ENCODE data around the gene WDR86.
A peak's percentile ranks its signal among the peaks of the same experiment; 100 is the strongest.

The WDR86 gene

GRCh38 chr7:151351967-151352366, 57.9 kb downstream of the WDR86 start:
- TF ChIP-seq, protein P1, sequence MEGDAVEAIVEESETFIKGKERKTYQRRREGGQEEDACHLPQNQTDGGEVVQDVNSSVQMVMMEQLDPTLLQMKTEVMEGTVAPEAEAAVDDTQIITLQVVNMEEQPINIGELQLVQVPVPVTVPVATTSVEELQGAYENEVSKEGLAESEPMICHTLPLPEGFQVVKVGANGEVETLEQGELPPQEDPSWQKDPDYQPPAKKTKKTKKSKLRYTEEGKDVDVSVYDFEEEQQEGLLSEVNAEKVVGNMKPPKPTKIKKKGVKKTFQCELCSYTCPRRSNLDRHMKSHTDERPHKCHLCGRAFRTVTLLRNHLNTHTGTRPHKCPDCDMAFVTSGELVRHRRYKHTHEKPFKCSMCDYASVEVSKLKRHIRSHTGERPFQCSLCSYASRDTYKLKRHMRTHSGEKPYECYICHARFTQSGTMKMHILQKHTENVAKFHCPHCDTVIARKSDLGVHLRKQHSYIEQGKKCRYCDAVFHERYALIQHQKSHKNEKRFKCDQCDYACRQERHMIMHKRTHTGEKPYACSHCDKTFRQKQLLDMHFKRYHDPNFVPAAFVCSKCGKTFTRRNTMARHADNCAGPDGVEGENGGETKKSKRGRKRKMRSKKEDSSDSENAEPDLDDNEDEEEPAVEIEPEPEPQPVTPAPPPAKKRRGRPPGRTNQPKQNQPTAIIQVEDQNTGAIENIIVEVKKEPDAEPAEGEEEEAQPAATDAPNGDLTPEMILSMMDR (IDR thresholded peaks at IDR 0.05; ENCODE audit: low read depth, low read length), result no peak
- DNase-seq (ENCODE audit: extremely low read depth, low read depth), result no peak

- TF ChIP-seq, protein P1 (IDR thresholded peaks at IDR 0.05; ENCODE audit: low read depth, low read length), result peak; percentile 0; the same call in 1 of the 2 replicates
- DNase-seq (ENCODE audit: extremely low read depth, low read depth), result no peak
Observed at GRCh38 chr7:151351027-151351426, 58.8 kb downstream of the WDR86 start.

- no peak for DNase-seq (ENCODE audit: extremely low read depth, low read depth)
- TF ChIP-seq, protein P1 (IDR thresholded peaks at IDR 0.05; ENCODE audit: low read depth, low read length), result no peak
Observed at GRCh38 chr7:151349507-151349853, 60.4 kb downstream of the WDR86 start.

GRCh38 chr7:151348970-151349369, 60.9 kb downstream of the WDR86 start:
- TF ChIP-seq, protein P1 (IDR thresholded peaks at IDR 0.05; ENCODE audit: low read depth, low read length), result no peak
- no peak for DNase-seq (ENCODE audit: extremely low read depth, low read depth)

DNA sequence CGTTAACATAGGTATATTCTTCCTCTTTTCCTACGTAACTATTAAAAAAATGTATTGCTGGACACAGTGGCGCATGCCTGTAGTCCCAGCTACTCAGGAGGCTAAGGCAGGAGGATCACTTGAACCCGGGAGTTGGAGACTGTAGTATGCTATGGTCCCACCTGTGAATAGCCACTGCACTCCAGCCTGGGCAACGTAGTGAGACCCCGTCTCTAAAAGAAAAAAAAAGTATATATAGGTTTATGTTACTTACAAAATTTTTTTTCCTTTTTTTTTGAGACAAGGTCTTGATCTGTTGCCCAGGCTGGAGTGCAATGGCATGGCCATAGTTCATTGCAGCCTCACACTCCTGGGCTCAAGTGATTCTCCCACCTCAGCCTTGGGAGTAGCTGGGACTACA, 62.6 kb downstream of the WDR86 start:
- DNase-seq (ENCODE audit: extremely low read depth, low read depth), result no peak
- TF ChIP-seq, protein P1 (IDR thresholded peaks at IDR 0.05; ENCODE audit: low read depth, low read length), result no peak

GRCh38 chr7:151346470-151346769, 63.4 kb downstream of the WDR86 start:
- DNase-seq (ENCODE audit: extremely low read depth, low read depth), result no peak
- TF ChIP-seq, protein P1 (IDR thresholded peaks at IDR 0.05; ENCODE audit: low read depth, low read length), result no peak

DNA sequence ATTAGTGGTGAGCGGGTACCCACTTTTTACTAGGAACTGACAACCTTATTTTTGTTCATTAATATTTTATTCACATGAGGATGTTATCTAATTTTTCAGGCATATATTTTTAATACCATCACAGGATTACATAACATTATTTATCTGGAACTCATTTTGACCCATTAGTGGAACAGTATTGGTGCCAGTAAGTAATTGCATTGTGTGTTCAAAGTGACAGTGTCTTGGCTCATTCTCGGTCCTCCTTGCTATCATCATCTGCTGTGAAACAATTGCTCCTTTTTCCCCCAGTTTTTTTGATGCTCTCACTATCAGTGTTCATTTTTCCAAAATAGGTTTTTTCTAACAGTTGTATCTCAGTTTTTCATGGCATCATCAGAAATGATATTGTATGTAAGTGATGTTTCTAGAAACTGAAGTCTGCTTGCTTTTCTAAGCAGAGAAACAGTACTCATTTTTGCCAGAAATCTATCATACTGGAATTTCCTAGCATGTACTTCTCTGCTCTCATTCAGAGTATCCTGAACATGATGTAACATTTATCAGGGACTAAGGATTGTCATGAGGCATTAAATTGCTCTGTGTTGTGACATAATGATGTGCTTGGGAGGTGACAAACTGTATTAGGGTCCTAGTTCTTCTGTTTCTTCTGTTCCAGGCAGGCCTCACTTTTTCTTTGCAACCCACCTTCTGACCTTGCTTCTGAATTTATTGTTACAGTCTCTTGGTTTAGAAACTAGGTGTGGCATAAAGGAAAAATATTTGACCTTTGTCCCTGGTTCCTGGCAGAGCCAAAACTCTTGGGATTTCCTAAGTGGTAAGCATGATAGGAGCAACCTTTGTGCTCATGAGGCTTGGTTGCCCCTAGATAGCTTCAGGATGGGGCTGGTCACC, 64.0 kb downstream of the WDR86 start:
- DNase-seq (ENCODE audit: extremely low read depth, low read depth), result no peak
- TF ChIP-seq, protein P1 (IDR thresholded peaks at IDR 0.05; ENCODE audit: low read depth, low read length), result no peak
